NCI-H1092 treated with DMSO at 0.1 percent for 48 hours (cell line): ENCODE results near the gene RORC.

ENCODE experiments used
- DNase-seq: peaks from one replicate; lab custom pipeline; 2025; lab: John Stamatoyannopoulos, UW

RORC gene

GRCh38 chr1:151847867-151848596 is 16.4 kb upstream of the RORC start:
- DNase-seq = no peak

GRCh38 chr1:151846686-151847237 is 15.2 kb upstream of the RORC start:
- no peak for DNase-seq

GRCh38 chr1:151846062-151846568 is 14.5 kb upstream of the RORC start:
- no peak for DNase-seq

- DNase-seq = no peak
Observed at GRCh38 chr1:151843398-151843797, 11.8 kb upstream of the RORC start.

GRCh38 chr1:151841141-151841540 is 9.5 kb upstream of the RORC start:
- no peak for DNase-seq

- no peak for DNase-seq
Observed at GRCh38 chr1:151840421-151840820, 8.8 kb upstream of the RORC start.

- DNase-seq = peak; percentile 89
Observed at GRCh38 chr1:151839457-151840403, 8.1 kb upstream of the RORC start, which contains the start of gene C2CD4D. Gene C2CD4D, minus strand, starts transcription at chr1:151839820. Its CDS starts 831 bp downstream, at chr1:151838989.

- DNase-seq = no peak
Observed at GRCh38 chr1:151839082-151839412, 7.4 kb upstream of the RORC start.

GRCh38 chr1:151838222-151839081 is 6.8 kb upstream of the RORC start:
- DNase-seq = no peak

GRCh38 chr1:151837884-151838221 is 6.3 kb upstream of the RORC start:
- no peak for DNase-seq

GRCh38 chr1:151837197-151837596 is 5.6 kb upstream of the RORC start:
- no peak for DNase-seq

- DNase-seq = no peak
Observed at GRCh38 chr1:151835596-151835995, 4.0 kb upstream of the RORC start.

GRCh38 chr1:151834239-151834638 is 2.6 kb upstream of the RORC start:
- no peak for DNase-seq

- no peak for DNase-seq
Observed at GRCh38 chr1:151833172-151833900, 1.7 kb upstream of the RORC start.

- peak; percentile 91 for DNase-seq
Observed at GRCh38 chr1:151832318-151832980, 847 bp upstream of the RORC start.

- DNase-seq = no peak
Observed at GRCh38 chr1:151831256-151831591, 378 bp downstream of the RORC start.

GRCh38 chr1:151830055-151830454 is 1.5 kb downstream of the RORC start:
- no peak for DNase-seq

GRCh38 chr1:151829352-151830046 is 2.1 kb downstream of the RORC start:
- no peak for DNase-seq

- DNase-seq = no peak
Observed at GRCh38 chr1:151828921-151829320, 2.7 kb downstream of the RORC start.

- DNase-seq = no peak
Observed at GRCh38 chr1:151827853-151828252, 3.7 kb downstream of the RORC start.
